ENCODE data around the gene ERC2.

- TF ChIP-seq POLR2A (IDR thresholded peaks at IDR 0.05; ENCODE audit: low read depth, low read length) (no peak), POLR2AphosphoS5 (IDR thresholded peaks at IDR 0.05; ENCODE audit: low read depth, low read length) (no peak)
Measured at GRCh38 chr3:56185827-56186226, 282.4 kb downstream of the ERC2 start.

Measured in GM12892 (cell line).